Measurements from ENCODE around the gene ZNF385C. TPM values are rescaled to one million over a fixed set of nuclear protein-coding genes. Genes with fewer than 3 reads are reported as not detected.

ZNF385C gene
- total and polyA plus RNA-seq, 2 of the 13 experiments (the other 11 are each of a cell fraction or from before 2014, with no cell fraction given), result 2.3 to 6.1 TPM

DNA sequence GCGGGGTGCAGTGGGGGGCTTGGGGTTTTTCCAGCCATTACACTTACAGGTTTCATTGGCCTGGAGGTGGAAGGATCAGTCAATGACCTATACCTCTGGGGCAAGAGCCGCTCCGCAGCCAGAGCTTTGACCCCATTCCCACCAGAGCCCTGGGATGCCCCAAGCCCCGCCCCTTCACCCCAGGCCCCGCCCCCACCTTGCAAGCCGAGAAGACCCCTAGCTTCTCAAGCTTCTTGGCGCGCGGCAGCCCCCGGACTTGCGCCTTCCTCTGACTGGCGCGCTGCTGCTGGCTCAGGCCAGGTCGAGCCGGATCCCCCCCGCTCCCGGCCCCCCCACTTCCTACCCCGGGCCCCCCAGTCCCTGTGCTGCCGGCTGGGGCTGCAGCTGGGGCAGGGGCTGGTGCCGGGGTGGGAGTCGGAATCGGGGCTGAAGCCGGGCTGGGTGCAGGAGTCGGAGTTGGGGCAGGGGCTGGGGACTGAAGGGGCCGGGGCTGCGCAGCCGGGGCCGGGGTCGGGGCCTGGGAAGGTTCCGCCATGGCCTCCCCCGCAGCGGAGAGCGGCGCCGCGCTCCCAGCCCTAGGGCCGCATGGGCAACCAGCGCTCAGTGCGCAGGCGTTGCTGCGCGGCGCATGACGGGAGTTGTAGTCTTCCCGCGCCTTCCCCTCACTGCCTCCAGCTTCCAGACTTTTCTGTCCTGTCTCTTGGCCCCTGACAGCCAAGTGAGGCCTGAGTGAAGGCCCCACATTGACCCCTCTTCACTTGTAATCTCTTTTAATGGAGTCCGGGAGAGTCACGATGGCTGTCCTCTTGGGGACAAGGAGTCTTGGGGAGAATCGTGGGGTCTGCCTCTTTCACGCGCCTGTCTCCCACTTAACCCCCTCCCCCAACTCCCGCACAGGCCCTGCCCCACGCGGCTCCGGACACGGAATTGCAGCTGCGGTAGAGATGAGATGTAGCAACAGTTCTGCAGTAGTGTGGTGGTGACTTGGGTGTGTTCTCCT is 22.8 kb upstream of the ZNF385C start, which contains the start of gene KAT2A (continued):
- TF ChIP-seq, protein P1, sequence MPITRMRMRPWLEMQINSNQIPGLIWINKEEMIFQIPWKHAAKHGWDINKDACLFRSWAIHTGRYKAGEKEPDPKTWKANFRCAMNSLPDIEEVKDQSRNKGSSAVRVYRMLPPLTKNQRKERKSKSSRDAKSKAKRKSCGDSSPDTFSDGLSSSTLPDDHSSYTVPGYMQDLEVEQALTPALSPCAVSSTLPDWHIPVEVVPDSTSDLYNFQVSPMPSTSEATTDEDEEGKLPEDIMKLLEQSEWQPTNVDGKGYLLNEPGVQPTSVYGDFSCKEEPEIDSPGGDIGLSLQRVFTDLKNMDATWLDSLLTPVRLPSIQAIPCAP (CRISPR knock-in tag; IDR thresholded peaks at IDR 0.05; ENCODE audit: low read depth), result no peak
- TF ChIP-seq FOXC1 (CRISPR knock-in tag; IDR thresholded peaks at IDR 0.05; ENCODE audit: borderline replicate concordance) (no peak; the same call in 1 of the 2 replicates), ATF1 (CRISPR knock-in tag; IDR thresholded peaks at IDR 0.05) (no peak), ZNF562 (CRISPR knock-in tag; IDR thresholded peaks at IDR 0.05; ENCODE audit: borderline replicate concordance) (no peak), SNAPC2 (CRISPR knock-in tag; IDR thresholded peaks at IDR 0.05) (0 out of 2 replicates have a peak, but pooled peaks have one; percentile 34), MTF2 (CRISPR knock-in tag; IDR thresholded peaks at IDR 0.05; ENCODE audit: borderline replicate concordance) (no peak), SIN3A (IDR thresholded peaks at IDR 0.05; ENCODE audit: borderline replicate concordance, low read depth, low read length) (peak; percentile 80; the same call in 1 of the 2 replicates), POLR2A (IDR thresholded peaks at IDR 0.05; ENCODE audit: insufficient read depth in 1 of 2, low read depth in 2 of 2, low read length in 2 of 2) (peak; percentile 76 to 95), SCMH1 (CRISPR knock-in tag; IDR thresholded peaks at IDR 0.05; ENCODE audit: borderline replicate concordance) (no peak), ZNF746 (CRISPR knock-in tag; IDR thresholded peaks at IDR 0.05) (no peak), KDM2A (CRISPR knock-in tag; IDR thresholded peaks at IDR 0.05; ENCODE audit: borderline replicate concordance, low read depth) (peak; percentile 92), ZNF619 (CRISPR knock-in tag; IDR thresholded peaks at IDR 0.05) (0 out of 2 replicates have a peak, but pooled peaks have one; percentile 21), GFI1 (CRISPR knock-in tag; IDR thresholded peaks at IDR 0.05; ENCODE audit: borderline replicate concordance) (peak; percentile 18; the same call in 1 of the 2 replicates), MXI1 (IDR thresholded peaks at IDR 0.05; ENCODE audit: borderline replicate concordance, low read depth, low read length) (peak; percentile 96; the same call in 2 of the 3 replicates), ETV5 (CRISPR knock-in tag; IDR thresholded peaks at IDR 0.05; ENCODE audit: borderline replicate concordance) (no peak), AGO2 (optimal IDR thresholded peaks at IDR 0.05; ENCODE audit: low read depth, low read length) (no peak), HOXA3 (CRISPR knock-in tag; IDR thresholded peaks at IDR 0.05) (peak; percentile 83), TAF1 (CRISPR knock-in tag; IDR thresholded peaks at IDR 0.05) (peak; percentile 72), BORCS8-MEF2B (CRISPR knock-in tag; IDR thresholded peaks at IDR 0.05) (0 out of 2 replicates have a peak, but pooled peaks have one; percentile 54), ELF3 (CRISPR knock-in tag; IDR thresholded peaks at IDR 0.05) (peak; percentile 29; the same call in 1 of the 2 replicates), DMAP1 (CRISPR knock-in tag; IDR thresholded peaks at IDR 0.05) (peak; percentile 81; the same call in 1 of the 2 replicates), BCL6 (CRISPR knock-in tag; IDR thresholded peaks at IDR 0.05) (0 out of 2 replicates have a peak, but pooled peaks have one; percentile 14), MYNN (CRISPR knock-in tag; IDR thresholded peaks at IDR 0.05; ENCODE audit: low read depth) (peak; percentile 59; the same call in 1 of the 2 replicates)
- TF ChIP-seq, protein P2, sequence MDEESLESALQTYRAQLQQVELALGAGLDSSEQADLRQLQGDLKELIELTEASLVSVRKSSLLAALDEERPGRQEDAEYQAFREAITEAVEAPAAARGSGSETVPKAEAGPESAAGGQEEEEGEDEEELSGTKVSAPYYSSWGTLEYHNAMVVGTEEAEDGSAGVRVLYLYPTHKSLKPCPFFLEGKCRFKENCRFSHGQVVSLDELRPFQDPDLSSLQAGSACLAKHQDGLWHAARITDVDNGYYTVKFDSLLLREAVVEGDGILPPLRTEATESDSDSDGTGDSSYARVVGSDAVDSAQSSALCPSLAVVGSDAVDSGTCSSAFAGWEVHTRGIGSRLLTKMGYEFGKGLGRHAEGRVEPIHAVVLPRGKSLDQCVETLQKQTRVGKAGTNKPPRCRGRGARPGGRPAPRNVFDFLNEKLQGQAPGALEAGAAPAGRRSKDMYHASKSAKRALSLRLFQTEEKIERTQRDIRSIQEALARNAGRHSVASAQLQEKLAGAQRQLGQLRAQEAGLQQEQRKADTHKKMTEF (CRISPR knock-in tag; IDR thresholded peaks at IDR 0.05), result peak; percentile 55; the same call in 1 of the 2 replicates
- TF ChIP-seq, protein P3, sequence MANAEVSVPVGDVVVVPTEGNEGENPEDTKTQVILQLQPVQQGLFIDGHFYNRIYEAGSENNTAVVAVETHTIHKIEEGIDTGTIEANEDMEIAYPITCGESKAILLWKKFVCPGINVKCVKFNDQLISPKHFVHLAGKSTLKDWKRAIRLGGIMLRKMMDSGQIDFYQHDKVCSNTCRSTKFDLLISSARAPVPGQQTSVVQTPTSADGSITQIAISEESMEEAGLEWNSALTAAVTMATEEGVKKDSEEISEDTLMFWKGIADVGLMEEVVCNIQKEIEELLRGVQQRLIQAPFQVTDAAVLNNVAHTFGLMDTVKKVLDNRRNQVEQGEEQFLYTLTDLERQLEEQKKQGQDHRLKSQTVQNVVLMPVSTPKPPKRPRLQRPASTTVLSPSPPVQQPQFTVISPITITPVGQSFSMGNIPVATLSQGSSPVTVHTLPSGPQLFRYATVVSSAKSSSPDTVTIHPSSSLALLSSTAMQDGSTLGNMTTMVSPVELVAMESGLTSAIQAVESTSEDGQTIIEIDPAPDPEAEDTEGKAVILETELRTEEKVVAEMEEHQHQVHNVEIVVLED (CRISPR knock-in tag; IDR thresholded peaks at IDR 0.05; ENCODE audit: borderline replicate concordance), result peak; percentile 59; the same call in 1 of the 2 replicates
- TF ChIP-seq, protein P4, sequence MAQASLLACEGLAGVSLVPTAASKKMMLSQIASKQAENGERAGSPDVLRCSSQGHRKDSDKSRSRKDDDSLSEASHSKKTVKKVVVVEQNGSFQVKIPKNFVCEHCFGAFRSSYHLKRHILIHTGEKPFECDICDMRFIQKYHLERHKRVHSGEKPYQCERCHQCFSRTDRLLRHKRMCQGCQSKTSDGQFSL (CRISPR knock-in tag; IDR thresholded peaks at IDR 0.05), result no peak
